Right ventricle myocardium inferior (tissue), 1 donor: ENCODE results near the gene FMOD. TPM values are rescaled to one million over a fixed set of nuclear protein-coding genes. Genes with fewer than 3 reads are reported as not detected.

Source experiments
- ATAC-seq: fragments of 200-7000 bp; cut with Tn5 transposase; one replicate; pipeline ENCODE4 v1.9.1; 2020; ENCODE audit warnings: mild to moderate bottlenecking, moderate library complexity
- DNase-seq: peaks from one replicate; pipeline ENCODE4 v3.0.0; 2021; ENCODE audit errors: missing footprints
- intact Hi-C: fragments of 100-400 bp; cut with DNase I; formaldehyde crosslinking; loops from one replicate; pipeline ENCODE4 v1.11.0; 2022
- long read RNA-seq: library from polyadenylated mRNA; unstranded; transcript quantifications from one replicate; pipeline ENCODE4 v2.0.0, GENCODE V29; 2021
- total RNA-seq: library from RNA; stranded (reverse); fragmentation: NEBNext Ultra II Directional; extraction: Animal tissue kit (Norgen Biotek cat#: 25700); gene quantifications from one replicate; pipeline ENCODE4 v1.2.1, GENCODE V29; 2021
- donor health status: DM: no; HTN: yes; CAD: no; lungs with severe emphysema.

The FMOD gene
- total RNA-seq: 7.7 TPM
- long read RNA-seq, transcript FMOD-201 (3 exons, 3,310 nt): major isoform, 6 of 11 reads
- long read RNA-seq, partial matches to known transcripts: 5 of 11 reads
- long read RNA-seq, other reads (novel, unspliced or antisense): 0 of 11 reads

GRCh38 chr1:203351037-203351625 is at the start of gene FMOD:
TSS of gene FMOD (minus strand) at chr1:203351122. CDS start at chr1:203348270, 2,852 bp downstream.
- intact Hi-C loops: no loop called here

DNA sequence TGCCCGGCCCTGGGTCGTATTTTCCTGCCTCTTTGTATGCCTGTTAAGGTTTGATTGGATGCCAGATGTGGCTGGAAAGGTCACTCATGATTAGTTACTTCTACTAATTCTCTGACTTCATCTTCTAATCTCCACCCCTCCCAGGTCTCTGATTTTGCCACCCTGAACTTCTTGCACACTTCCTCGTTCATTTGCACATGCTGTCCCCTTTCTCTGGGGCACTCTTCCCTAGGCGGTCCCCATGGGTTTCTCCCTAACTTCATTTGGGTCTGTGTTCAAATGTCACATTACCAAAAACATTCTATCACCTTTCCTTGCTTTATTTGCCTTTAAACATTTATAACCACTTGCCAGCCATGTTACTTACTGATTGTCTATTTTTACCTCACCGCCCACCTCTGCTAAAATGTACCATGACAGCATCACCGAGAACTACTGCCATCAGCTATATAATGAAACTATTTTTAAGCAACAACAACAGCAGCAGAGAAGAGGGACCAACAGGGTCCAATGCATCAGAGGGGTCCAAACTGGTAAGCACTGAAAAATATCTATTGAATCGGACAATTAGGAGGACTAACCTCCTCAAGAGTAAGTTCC is 45.8 kb upstream of the FMOD start:
- ATAC-seq: no peak
- intact Hi-C loops: no loop called here

More at GRCh38 chr1:203351037-203351625, at the start of gene FMOD:
- ATAC-seq: peak; percentile 57
- DNase-seq: no peak

DNA sequence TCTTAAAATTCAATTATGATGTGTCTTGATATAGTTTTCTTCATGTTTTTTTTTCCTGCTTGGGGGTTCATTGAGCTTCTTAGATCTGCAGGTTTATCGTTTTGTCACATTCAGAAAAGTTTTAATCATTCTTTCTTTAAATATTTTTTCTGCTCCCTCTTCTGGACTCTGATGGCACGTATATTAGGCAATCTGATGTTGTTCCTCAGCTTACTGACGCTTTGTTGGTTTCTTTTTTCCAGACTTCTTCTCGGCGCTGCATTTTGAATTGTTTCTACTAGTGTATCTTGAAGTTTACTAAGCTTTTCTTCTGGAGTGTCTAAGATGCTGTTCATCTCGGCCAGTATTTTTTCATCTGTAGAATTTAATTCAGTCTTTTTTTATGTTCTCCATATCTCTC is 44.8 kb upstream of the FMOD start:
- intact Hi-C loops: no loop called here

More for the DNA sequence above, 45.8 kb upstream of the FMOD start:
- DNase-seq: no peak

GRCh38 chr1:203390298-203390697 is 39.4 kb upstream of the FMOD start:
- intact Hi-C loops: no loop called here
- ATAC-seq: no peak
- DNase-seq: no peak

More for the DNA sequence above, 44.8 kb upstream of the FMOD start:
- ATAC-seq: no peak
- DNase-seq: no peak

- intact Hi-C loops: no loop called here
- DNase-seq: no peak
- ATAC-seq: no peak
Measured at GRCh38 chr1:203388683-203389082, 37.8 kb upstream of the FMOD start.

DNA sequence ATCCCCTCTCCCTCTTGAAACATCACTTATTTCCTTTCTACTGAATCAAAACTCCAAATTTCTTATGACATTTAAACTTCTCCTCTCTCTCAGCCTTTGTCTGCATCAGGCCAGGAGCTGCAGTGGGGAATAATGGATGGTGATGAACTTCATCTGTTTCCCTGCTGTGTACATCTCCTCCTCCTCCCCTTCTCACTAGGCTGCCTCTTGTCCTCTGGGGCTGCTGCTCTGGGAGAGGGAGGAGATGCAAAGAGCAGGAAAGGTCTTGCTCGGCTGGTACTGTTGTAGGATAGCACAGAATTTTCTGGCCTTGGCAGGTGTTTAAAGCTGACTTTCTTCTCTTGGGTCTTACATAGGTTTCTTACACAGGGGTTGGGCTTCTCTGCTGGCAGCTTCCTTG is 31.1 kb upstream of the FMOD start:
- ATAC-seq: no peak
- intact Hi-C loops: no loop called here
- DNase-seq: no peak

DNA sequence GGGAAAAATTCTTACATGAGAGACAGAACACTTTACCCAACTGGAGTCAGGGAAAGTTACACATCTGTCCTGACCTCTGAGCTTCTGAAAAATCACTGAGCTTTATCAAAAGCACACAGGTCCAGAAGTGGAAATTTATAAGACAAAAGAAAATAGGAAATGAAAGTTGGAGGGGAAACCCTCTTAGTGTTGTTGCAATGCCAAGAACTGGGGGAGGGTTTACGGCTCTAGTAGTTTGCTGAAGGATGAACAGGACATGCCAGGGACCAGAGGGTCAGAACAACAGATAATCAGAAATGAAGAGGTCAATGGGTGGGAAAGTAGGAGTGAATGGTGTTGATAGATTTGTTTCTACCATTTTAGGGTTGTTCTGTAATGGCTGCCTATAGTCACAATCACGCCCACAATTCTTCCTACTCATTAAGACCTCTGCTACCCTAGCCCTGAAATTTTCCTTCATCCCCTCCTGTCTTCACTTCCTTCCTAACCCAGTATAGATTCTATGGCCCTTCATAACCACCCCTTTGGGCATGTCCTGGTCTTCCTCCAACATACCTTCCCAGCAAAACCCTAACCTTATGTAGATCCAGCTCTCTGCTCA is 30.3 kb upstream of the FMOD start:
- ATAC-seq: no peak
- intact Hi-C loops: no loop called here

GRCh38 chr1:203380420-203381150 is 29.7 kb upstream of the FMOD start:
- ATAC-seq (no peak), DNase-seq (no peak)
- intact Hi-C loops: no loop called here

More for the DNA sequence above, 30.3 kb upstream of the FMOD start:
- DNase-seq: no peak

- intact Hi-C loops: no loop called here
- DNase-seq: no peak
- no peak for ATAC-seq
Measured at GRCh38 chr1:203379825-203380224, 28.9 kb upstream of the FMOD start.

DNA sequence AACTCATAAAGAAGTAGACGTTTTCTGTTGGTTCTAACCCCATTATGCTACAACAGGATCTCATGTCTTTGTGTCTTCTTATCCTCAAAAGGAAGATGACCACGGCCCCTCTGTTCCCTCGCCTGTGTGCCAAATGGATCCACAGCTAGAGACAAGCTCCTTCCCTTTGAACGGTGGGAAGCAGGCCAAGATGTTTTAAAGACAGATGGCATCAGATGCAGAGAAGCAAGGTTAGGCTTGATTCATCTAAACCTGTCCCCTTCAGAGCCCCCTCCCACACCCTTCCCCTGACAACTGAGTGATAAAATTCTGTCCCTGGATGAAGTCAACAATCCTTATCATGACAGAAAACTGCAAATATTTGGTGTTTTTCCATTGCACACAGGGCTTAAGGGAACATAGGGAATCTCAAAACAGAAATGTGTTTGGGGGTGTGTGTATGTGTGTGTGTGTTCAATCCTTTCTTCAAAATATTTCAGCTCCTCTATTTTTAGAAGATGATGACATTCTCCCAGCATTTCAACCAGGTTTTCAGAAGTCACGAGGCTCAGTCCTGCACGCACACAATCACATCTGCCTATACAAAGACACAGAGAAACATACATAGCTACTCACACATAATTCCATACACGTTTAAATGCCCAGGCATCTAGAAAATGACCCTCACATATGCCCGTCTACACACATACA is 27.8 kb upstream of the FMOD start:
- no peak for DNase-seq
- intact Hi-C loops: no loop called here
- peak; percentile 25 for ATAC-seq

DNA sequence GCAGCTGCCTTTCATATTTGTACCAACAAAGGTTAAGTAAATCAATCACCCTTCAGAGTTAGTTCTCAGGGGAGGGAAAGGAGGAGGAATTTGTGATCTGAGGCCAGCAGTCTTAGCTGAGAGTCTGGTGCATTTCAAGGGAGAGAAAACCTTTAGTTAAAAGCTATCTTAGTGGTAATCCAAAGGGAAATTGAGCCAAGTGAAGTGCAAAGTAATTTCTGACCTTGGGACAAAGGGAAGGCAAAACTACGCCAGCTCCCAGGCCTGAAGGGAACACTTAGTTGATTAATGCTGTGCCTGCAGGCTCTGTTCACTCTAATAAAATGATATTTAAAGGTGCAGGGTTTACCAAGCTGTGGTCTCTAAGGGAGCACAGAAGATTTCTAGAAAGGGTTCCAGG is 23.1 kb upstream of the FMOD start:
- intact Hi-C loops: no loop called here
- DNase-seq (no peak), ATAC-seq (no peak)

DNA sequence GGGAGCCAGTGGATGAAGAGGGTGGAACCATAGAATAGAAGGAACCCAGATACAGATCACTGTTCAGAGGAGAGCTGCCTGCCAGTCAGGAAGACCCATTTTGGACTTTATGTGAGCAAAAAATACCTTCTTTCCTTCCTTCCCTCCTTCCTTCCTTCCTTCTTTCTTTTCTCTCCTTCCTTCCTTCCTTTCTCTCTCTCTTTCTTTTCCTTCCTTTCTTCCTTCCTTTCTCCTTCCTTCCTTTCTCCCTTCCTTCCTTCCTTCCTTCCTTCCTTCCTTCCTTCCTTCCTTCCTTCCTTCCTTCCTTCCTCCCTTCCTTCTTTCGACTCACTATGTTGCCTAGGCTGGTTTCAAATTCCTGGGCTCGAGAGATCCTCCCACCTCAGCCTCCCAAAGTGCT is 22.1 kb upstream of the FMOD start:
- DNase-seq (no peak), ATAC-seq (no peak)
- intact Hi-C loops: no loop called here

DNA sequence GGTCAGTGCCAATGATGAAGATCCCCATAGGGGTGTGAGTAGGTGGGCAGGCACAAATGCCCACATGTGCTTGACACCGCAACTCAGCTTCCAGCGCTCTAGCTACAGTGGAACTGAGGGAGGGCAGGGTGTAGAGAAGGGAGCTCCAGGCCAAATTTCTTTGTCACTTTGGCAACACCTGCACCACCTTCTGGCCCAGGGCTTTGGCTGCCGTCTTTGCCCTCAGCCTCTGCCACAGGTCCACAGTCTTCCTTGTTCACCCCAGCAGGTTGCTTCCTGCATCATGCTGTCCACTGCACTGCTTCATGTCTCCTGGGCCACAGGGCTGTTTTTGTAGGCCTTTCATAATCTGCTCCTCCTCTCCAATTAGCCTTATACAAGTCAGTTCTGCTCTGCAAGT is 20.4 kb upstream of the FMOD start:
- ATAC-seq (no peak), DNase-seq (no peak)
- intact Hi-C loops: no loop called here

GRCh38 chr1:203369666-203370065 is 18.7 kb upstream of the FMOD start:
- no peak for DNase-seq
- ATAC-seq: no peak
- intact Hi-C loops: loop anchor here (1.0 to 5.0 kb wide), 3 partner anchors 33 to 118 kb away; no protein-coding TSS in a partner anchor

GRCh38 chr1:203368624-203369451 is 17.9 kb upstream of the FMOD start:
- intact Hi-C loops: loop anchor here (1.0 to 5.0 kb wide), 3 partner anchors 33 to 118 kb away; no protein-coding TSS in a partner anchor
- ATAC-seq (peak; percentile 96), DNase-seq (peak; percentile 73)

DNA sequence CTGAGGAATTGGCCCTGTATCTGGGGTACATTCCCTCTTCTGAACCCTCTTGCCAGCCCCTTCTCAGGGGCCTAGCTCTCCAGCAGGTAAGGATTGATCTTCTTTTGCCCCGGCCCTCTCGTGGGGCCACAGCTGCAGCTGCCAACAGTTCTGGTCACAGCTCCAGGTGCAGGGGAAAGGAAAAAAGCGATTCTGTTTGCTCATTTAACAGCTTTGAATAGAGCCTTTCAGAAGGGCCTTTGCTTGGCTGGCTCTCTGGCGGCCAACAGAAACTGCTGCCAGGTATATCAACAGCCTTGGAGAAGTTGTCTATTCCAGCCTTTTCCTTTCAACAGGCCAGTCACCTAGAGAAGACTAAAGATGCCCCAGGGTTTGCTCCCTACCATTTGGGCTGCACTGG is 16.1 kb upstream of the FMOD start:
- DNase-seq (no peak), ATAC-seq (no peak)
- intact Hi-C loops: loop anchor here (5.0 kb wide), 1 partner anchor 35 kb away; no protein-coding TSS in a partner anchor

DNA sequence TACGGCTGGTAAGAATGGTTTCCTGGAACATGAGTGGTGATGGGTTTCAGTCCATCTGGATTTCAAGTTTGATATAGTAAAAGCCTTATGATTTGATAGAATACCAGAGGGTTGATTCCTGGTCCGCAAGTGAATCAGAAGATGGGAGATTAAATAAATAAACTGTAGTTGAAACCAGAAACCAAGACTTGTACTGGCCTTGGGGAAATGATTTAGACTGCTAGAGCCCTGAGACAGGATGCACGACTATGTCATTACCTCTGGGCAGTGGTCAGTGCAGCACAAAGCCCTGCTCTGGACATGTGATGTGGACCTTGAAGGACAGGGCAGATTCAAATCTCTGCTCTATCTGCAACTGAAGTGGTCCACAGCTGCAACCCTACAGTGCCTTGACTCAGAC is 15.6 kb upstream of the FMOD start:
- no peak for DNase-seq
- no peak for ATAC-seq
- intact Hi-C loops: loop anchor here (5.0 kb wide), 1 partner anchor 36 kb away; no protein-coding TSS in a partner anchor

DNA sequence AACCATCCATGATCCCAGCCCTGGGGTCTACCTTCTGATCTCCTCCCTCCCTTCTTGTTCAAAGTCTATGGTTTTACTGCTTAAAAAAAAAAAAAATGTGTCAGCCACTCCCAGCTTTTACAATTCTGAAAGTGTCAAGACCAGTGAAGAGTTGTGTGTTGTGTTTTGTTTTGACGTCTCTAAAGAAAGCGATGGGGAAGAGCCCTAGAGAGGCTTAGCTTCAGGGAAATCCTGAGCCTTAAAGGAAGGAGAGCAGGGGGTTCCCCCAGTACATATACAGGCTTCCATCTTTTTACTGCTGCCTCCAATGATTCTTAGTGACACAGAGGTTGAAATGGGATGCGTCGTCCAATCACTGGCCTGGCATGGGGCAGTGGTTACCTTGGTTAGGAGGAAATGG is 13.9 kb upstream of the FMOD start:
- DNase-seq (no peak), ATAC-seq (no peak)
- intact Hi-C loops: loop anchor here (5.0 kb wide), 1 partner anchor 37 kb away; no protein-coding TSS in a partner anchor
